Psoas muscle (tissue), 8 donors: ENCODE data around the gene ZNF248. TPM values are rescaled to one million over a fixed set of nuclear protein-coding genes. Genes with fewer than 3 reads are reported as not detected.

Experiments
- ATAC-seq, 4 donors: fragments of 200-7000 bp; cut with Tn5 transposase; one replicate each; pipeline ENCODE4 v1.9.1; 2020; ENCODE audit warnings: moderate library complexity in 3 of 4, mild to moderate bottlenecking in 2 of 4
- DNase-seq, 2 donors: peaks; one replicate each; pipeline ENCODE4 v3.0.0-alpha.2; 2020
- H3K27ac ChIP-seq: fragments of 200-600 bp; one replicate; pipeline ENCODE4 v1.8.0; 2022
- H3K27me3 ChIP-seq, 3 donors: fragments of 200-600 bp in 1 of 3; one replicate each; pipeline versions ENCODE4 v1.6.1 to v1.8.0; 2013 to 2022; ENCODE audit warnings: low read length in 2 of 3, mild to moderate bottlenecking in 2 of 3, moderate library complexity in 1 of 3; ENCODE audit not compliant: insufficient read depth in 3 of 3
- H3K36me3 ChIP-seq, 2 donors: fragments of 200-600 bp in 1 of 2; one replicate each; pipeline versions ENCODE4 v1.6.1 to v1.8.0; 2013 to 2022; ENCODE audit warnings: low read depth in 1 of 2, mild to moderate bottlenecking in 1 of 2, moderate library complexity in 1 of 2; ENCODE audit not compliant: insufficient read depth in 1 of 2
- H3K4me1 ChIP-seq: fragments of 200-600 bp; one replicate; pipeline ENCODE4 v1.8.0; 2022
- H3K4me3 ChIP-seq: fragments of 200-600 bp; one replicate; pipeline ENCODE4 v1.8.0; 2022; ENCODE audit warnings: mild to moderate bottlenecking
- H3K9me3 ChIP-seq: fragments of 200-600 bp; one replicate; pipeline ENCODE4 v1.8.0; 2022
- WGBS, 3 donors: extraction: QIAGEN DNeasy Blood & Tissue Kit; methylation state at CpG; one replicate each; pipeline versions ENCODE4 v1.1.6 to v1.1.7; 2013; 5-methylcytosine and 5-hydroxymethylcytosine counted together
- intact Hi-C, 2 donors: fragments of 100-400 bp; cut with DNase I; formaldehyde crosslinking; loops; one replicate each; pipeline versions ENCODE4 v1.11.0 to v1.14.2; 2022
- polyA plus RNA-seq, 3 donors: library from polyadenylated mRNA; stranded (reverse); fragments of 200-250 nt; gene quantifications; one replicate each; pipeline ENCODE4 v1.2.3, GENCODE V29; 2013
- total RNA-seq, 4 donors: library from RNA; stranded (reverse); fragmentation: NEBNext Ultra II Directional in 2 of 4; extraction: Animal tissue kit (Norgen Biotek cat#: 25700) in 2 of 4; gene quantifications; one replicate each; pipeline versions ENCODE4 v1.2.1 to v1.2.4, GENCODE V29; 2021 to 2023
- TF ChIP-seq, protein P1 (sequence below): fragments of 200-600 bp; IDR thresholded peaks from one replicate; pipeline ENCODE4 v1.8.0; 2022; ENCODE audit warnings: antibody characterized with exemption
- donor health status: healthy with polysubstance abuse.
- donor health status: DM: no; HTN: no; CAD: no; lungs with moderate emphysema.
- donor health status: Bipolar disorder and iron deficiency.
- donor health status: healthy.
- donor health status: DM: yes; HTN: yes; CAD: no.
- donor health status: DM: no; HTN: no; CAD: no.
- donor health status: DM: no; HTN: no; CAD: no.
- donor health status: DM: yes; HTN: yes; CAD: no.

ZNF248 gene
- total and polyA plus RNA-seq, 7 donors = 2.8 to 12.9 (median 6.9) TPM

DNA sequence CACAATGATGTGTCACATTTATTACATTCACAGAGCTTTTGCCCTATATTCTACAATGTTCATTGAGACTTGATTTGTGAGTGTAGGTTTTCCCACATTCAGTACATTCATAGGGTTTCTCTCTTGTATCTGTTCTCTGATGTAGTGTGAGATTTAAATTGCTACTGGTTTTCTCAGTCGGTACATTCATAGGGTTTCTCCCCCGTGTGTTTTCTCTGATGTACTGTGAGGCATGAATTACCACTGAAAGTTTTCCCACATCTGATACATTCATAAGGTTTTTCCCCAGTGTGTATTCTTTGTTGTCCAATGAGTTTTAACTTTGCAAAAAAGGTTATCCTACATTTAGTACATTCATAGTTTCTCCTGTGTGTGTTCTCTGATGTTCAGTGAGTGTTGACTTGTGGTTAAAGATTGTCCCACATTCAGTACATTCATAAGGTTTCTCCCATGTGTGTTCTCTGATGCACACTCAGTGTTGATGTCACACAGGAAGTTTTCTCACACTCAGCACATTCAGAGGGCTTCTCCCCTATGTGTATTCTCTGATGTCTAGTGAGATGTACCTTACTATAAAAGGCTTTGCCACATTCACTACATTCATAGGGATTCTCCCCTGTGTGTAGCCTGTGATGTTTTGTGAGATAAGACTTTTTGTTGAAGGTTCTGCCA is 63.0 kb downstream of the ZNF248 start:
- H3K9me3 ChIP-seq = peaks cover 37% of the 10 kb centered on the region
- DNase-seq (no peak), ATAC-seq (no peak)
- H3K4me1 ChIP-seq = no peaks in the 10 kb centered on the region
- intact Hi-C loops = no loop called here
- TF ChIP-seq, protein P1, sequence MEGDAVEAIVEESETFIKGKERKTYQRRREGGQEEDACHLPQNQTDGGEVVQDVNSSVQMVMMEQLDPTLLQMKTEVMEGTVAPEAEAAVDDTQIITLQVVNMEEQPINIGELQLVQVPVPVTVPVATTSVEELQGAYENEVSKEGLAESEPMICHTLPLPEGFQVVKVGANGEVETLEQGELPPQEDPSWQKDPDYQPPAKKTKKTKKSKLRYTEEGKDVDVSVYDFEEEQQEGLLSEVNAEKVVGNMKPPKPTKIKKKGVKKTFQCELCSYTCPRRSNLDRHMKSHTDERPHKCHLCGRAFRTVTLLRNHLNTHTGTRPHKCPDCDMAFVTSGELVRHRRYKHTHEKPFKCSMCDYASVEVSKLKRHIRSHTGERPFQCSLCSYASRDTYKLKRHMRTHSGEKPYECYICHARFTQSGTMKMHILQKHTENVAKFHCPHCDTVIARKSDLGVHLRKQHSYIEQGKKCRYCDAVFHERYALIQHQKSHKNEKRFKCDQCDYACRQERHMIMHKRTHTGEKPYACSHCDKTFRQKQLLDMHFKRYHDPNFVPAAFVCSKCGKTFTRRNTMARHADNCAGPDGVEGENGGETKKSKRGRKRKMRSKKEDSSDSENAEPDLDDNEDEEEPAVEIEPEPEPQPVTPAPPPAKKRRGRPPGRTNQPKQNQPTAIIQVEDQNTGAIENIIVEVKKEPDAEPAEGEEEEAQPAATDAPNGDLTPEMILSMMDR = no peak
- no peak overlapping the region for H3K27ac ChIP-seq
- H3K4me3 ChIP-seq = no peak overlapping the region
- peaks cover 0 to 3% of the 10 kb centered on the region in 2 donors for H3K36me3 ChIP-seq
- 73 to 93% (median 82%) methylated on average over 2 of the region's 2 CpGs for WGBS, 3 donors
- no peaks in the 10 kb centered on the region for H3K27me3 ChIP-seq

DNA sequence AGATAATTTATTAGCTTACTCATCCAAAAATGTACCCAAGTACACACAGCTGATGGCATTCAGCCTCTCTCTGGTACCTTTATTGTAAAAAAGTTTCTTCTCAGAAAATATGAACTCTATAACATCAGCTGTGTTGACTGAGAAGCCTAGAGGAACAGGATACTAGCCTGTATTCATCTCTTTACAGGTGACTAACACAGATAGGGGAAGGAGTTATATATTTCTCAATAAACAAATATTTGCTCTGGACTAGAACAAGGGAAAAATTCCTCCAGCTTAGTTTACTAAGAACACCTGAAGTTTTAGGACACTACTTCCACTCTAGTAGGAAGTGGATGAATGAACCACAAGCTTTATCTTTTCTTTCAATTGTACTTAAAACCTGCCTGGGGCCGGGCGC is 67.8 kb downstream of the ZNF248 start:
- no peak for ATAC-seq
- no peak overlapping the region for H3K4me3 ChIP-seq
- WGBS, 3 donors = 63 to 84% (median 65%) methylated on average over 2 of the region's 2 CpGs
- intact Hi-C loops = no loop called here
- no peaks in the 10 kb centered on the region for H3K36me3 ChIP-seq
- H3K9me3 ChIP-seq = peaks cover 25% of the 10 kb centered on the region
- TF ChIP-seq, protein P1 = no peak
- DNase-seq = no peak
- H3K27me3 ChIP-seq = no peaks in the 10 kb centered on the region
- no peak overlapping the region for H3K27ac ChIP-seq
- no peaks in the 10 kb centered on the region for H3K4me1 ChIP-seq

DNA sequence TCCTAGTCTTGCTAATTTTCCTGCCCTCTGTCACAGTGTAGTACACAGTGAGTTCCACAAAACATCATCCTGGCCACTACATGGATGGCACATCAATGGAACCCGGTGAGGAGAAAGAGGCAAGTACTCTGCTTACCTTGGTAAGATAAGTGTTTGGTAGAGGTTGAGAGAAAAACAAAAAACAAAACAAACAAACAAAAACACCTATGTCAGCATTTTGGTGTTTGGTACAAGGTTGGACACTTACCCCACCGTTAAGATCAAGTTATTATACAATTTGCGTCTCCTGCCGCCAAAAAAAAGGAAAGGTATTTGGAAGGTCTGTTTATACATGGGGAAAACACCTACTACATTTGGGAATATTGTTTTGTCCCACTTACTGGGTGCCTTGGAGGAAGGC is 72.7 kb downstream of the ZNF248 start:
- Histone ChIP-seq H3K9me3 (peaks cover 16% of the 10 kb centered on the region), H3K27me3 (no peaks in the 10 kb centered on the region), H3K36me3 (no peaks in the 10 kb centered on the region), H3K4me1 (no peaks in the 10 kb centered on the region), H3K27ac (no peak overlapping the region), H3K4me3 (no peak overlapping the region)
- ATAC-seq (no peak), DNase-seq (no peak)
- 67 to 88% (median 79%) methylated on average over 4 of the region's 4 CpGs for WGBS, 3 donors
- intact Hi-C loops = no loop called here
- TF ChIP-seq, protein P1 = no peak

DNA sequence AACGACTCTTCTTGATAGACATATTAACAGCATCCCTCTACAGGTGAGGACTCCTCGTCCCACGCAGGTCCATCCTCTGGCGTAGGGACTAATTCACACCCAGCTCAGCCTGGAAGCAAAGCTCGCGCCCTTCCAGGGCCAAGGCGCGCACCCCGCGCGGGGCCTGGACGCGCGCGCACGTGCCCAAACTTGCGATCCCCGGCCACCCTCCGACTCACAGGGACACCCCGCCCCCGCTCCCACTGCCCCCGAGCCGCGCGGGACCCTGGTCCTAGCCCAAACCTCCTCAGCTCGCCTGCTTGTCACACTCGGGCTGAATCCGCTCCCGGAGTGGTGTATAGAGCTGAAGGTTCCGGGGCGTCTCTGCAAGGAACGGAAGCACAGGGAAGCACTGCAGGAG is 76.9 kb downstream of the ZNF248 start:
- H3K27ac ChIP-seq = no peak overlapping the region
- intact Hi-C loops = no loop called here
- no peaks in the 10 kb centered on the region for H3K4me1 ChIP-seq
- WGBS, 3 donors = 62 to 66% (median 65%) methylated on average over 32 of the region's 32 CpGs
- H3K9me3 ChIP-seq = peaks cover 14% of the 10 kb centered on the region
- no peak overlapping the region for H3K4me3 ChIP-seq
- DNase-seq = no peak
- no peak for ATAC-seq
- H3K27me3 ChIP-seq = no peaks in the 10 kb centered on the region
- TF ChIP-seq, protein P1 = no peak
- H3K36me3 ChIP-seq = no peaks in the 10 kb centered on the region

DNA sequence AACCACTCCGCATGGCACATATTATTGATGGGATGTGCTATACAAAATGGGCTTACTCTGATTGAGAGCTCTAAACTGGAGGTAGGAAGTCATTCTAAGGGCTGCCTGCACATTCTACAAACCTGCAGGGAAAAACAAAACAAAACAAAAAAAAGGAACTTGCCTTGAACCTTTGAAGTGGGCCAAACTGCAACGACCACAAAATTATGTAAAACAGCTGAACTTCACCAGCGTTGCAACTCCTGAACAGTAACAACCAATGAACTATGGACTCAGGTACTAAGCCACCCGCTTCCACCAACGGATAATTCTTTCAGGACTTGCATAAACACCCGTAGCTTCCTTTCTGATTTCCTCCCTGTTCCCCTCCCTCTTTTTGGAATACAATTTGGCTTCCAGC is 80.4 kb downstream of the ZNF248 start:
- no peak for ATAC-seq

More for the DNA sequence above, 80.4 kb downstream of the ZNF248 start:
- DNase-seq = no peak
- H3K36me3 ChIP-seq = no peaks in the 10 kb centered on the region
- no peaks in the 10 kb centered on the region for H3K27me3 ChIP-seq
- no peak overlapping the region for H3K27ac ChIP-seq
- peaks cover 14% of the 10 kb centered on the region for H3K9me3 ChIP-seq
- WGBS, 3 donors = 86 to 92% (median 91%) methylated on average over 6 of the region's 6 CpGs
- H3K4me1 ChIP-seq = no peaks in the 10 kb centered on the region
- intact Hi-C loops = no loop called here
- no peak overlapping the region for H3K4me3 ChIP-seq
- TF ChIP-seq, protein P1 = no peak
